Left colon (tissue), 2 donors: Measurements from ENCODE around the gene GIMAP1. TPM values are rescaled to one million over a fixed set of nuclear protein-coding genes. Genes with fewer than 3 reads are reported as not detected.
"Not testable (repeated sequence)": the region's sequence is repeated elsewhere in the genome, so short reads cannot be mapped to it uniquely, and the experiment has no call there.

Experiments
- ATAC-seq: fragments of 200-7000 bp; cut with Tn5 transposase; one replicate; pipeline ENCODE4 v1.9.1; 2020; ENCODE audit warnings: mild to moderate bottlenecking, moderate library complexity
- DNase-seq, 2 donors: peaks; one replicate each; pipeline ENCODE4 v3.0.0-alpha.2; 2020
- intact Hi-C, 2 donors: fragments of 100-400 bp; cut with DNase I in 1 of 2; cut with micrococcal nuclease in 1 of 2; formaldehyde crosslinking; loops; one replicate each; pipeline versions ENCODE4 v1.11.2 to v1.14.0; 2022; cut with DNase I, micrococcal nuclease
- long read RNA-seq: library from polyadenylated mRNA; unstranded; transcript quantifications from one replicate; pipeline ENCODE4 v2.0.0, GENCODE V29; 2021
- total RNA-seq, 2 donors: library from RNA; stranded (reverse); fragmentation: NEBNext Ultra II Directional; extraction: Animal tissue kit (Norgen Biotek cat#: 25700); gene quantifications; one replicate each; pipeline ENCODE4 v1.2.1, GENCODE V29; 2021
- donor health status: DM: no; HTN: no; CAD: no.
- donor health status: DM: yes; HTN: yes; CAD: no.

GIMAP1 gene
- 1 to 10 TPM; 1.1 to 2.4 TPM for total RNA-seq
- long read RNA-seq = 0 reads

GRCh38 chr7:150716368-150716767 lies at the start of gene GIMAP1:
Gene GIMAP1, plus strand, starts transcription at chr7:150716613. Its CDS starts 2,435 bp downstream, at chr7:150719048.
- no peak for DNase-seq
- intact Hi-C loops = no loop called here
- no peak for ATAC-seq

- DNase-seq (no peak), ATAC-seq (peak; percentile 18)
- intact Hi-C loops = no loop called here
These were observed 47.9 kb upstream of the GIMAP1 start for GRCh38 chr7:150668472-150668911.

GRCh38 chr7:150668977-150669376 lies 47.4 kb upstream of the GIMAP1 start:
- intact Hi-C loops = no loop called here
- ATAC-seq (no peak), DNase-seq (no peak)

- ATAC-seq, intact Hi-C loops, DNase-seq: not testable (repeated sequence)
These were observed 44.4 kb upstream of the GIMAP1 start for GRCh38 chr7:150671798-150672585.

- intact Hi-C loops = no loop called here
- no peak for ATAC-seq
These were observed 40.7 kb upstream of the GIMAP1 start for GRCh38 chr7:150675714-150676113.

GRCh38 chr7:150676276-150676675 lies 40.1 kb upstream of the GIMAP1 start:
- ATAC-seq, intact Hi-C loops: not testable (repeated sequence)

More at GRCh38 chr7:150675714-150676113, 40.7 kb upstream of the GIMAP1 start:
- DNase-seq = no peak

GRCh38 chr7:150676854-150677253 lies 39.6 kb upstream of the GIMAP1 start:
- ATAC-seq, DNase-seq, intact Hi-C loops: not testable (repeated sequence)

More at GRCh38 chr7:150676276-150676675, 40.1 kb upstream of the GIMAP1 start:
- DNase-seq = not testable (repeated sequence)

- intact Hi-C loops, ATAC-seq, DNase-seq: not testable (repeated sequence)
These were observed 37.8 kb upstream of the GIMAP1 start for GRCh38 chr7:150678601-150679000.

- intact Hi-C loops, ATAC-seq, DNase-seq: not testable (repeated sequence)
These were observed 36.0 kb upstream of the GIMAP1 start for GRCh38 chr7:150680364-150680763.

- no peak for DNase-seq
- ATAC-seq = peak; percentile 96
- intact Hi-C loops = no loop called here
These were observed 31.0 kb upstream of the GIMAP1 start, which contains the start of gene GIMAP2 for GRCh38 chr7:150685219-150686029. Gene GIMAP2, plus strand, starts transcription at chr7:150685706. Its CDS starts 1,354 bp downstream, at chr7:150687060.

- DNase-seq = no peak
- intact Hi-C loops = no loop called here
- peak; percentile 37 for ATAC-seq
These were observed 30.3 kb upstream of the GIMAP1 start for GRCh38 chr7:150686030-150686631.

- ATAC-seq (no peak), DNase-seq (no peak)
- intact Hi-C loops = no loop called here
These were observed 27.8 kb upstream of the GIMAP1 start for GRCh38 chr7:150688630-150689029.

- DNase-seq = no peak
- intact Hi-C loops = no loop called here
These were observed 20.8 kb upstream of the GIMAP1 start for GRCh38 chr7:150695654-150696053.

GRCh38 chr7:150703209-150703608 lies 13.2 kb upstream of the GIMAP1 start:
- intact Hi-C loops = no loop called here
- ATAC-seq (no peak), DNase-seq (no peak)

More at GRCh38 chr7:150695654-150696053, 20.8 kb upstream of the GIMAP1 start:
- ATAC-seq = no peak

- DNase-seq = no peak
- intact Hi-C loops = no loop called here
- ATAC-seq = no peak
These were observed 1.1 kb upstream of the GIMAP1 start for GRCh38 chr7:150715293-150715692.

GRCh38 chr7:150715738-150716137 lies 675 bp upstream of the GIMAP1 start:
- DNase-seq (no peak), ATAC-seq (no peak)
- intact Hi-C loops = no loop called here

GRCh38 chr7:150716939-150717338 lies 526 bp downstream of the GIMAP1 start:
- ATAC-seq = no peak
- no peak for DNase-seq
- intact Hi-C loops = no loop called here

- DNase-seq (no peak), ATAC-seq (no peak)
- intact Hi-C loops = no loop called here
These were observed 1.5 kb downstream of the GIMAP1 start for GRCh38 chr7:150717814-150718420.

- intact Hi-C loops = no loop called here
- ATAC-seq (no peak), DNase-seq (no peak)
These were observed 3.0 kb downstream of the GIMAP1 start for GRCh38 chr7:150719436-150719835.
